Stimulated activated CD8-positive, alpha-beta memory T cell treated with anti-CD3 and anti-CD28 coated beads, Interleukin-12 subunit alpha, Interleukin-12 subunit beta, amount 100 ng/mL, for 24 hours (primary cell): ENCODE measurements around the gene CFAP61.
"Not testable (repeated sequence)": the region's sequence is repeated elsewhere in the genome, so short reads cannot be mapped to it uniquely, and the experiment has no call there.

Experiments used
- DNase-seq: peaks from one replicate; pipeline ENCODE4 v3.0.0-alpha.2; 2020; ENCODE audit errors: extremely low read depth

CFAP61 gene

DNA sequence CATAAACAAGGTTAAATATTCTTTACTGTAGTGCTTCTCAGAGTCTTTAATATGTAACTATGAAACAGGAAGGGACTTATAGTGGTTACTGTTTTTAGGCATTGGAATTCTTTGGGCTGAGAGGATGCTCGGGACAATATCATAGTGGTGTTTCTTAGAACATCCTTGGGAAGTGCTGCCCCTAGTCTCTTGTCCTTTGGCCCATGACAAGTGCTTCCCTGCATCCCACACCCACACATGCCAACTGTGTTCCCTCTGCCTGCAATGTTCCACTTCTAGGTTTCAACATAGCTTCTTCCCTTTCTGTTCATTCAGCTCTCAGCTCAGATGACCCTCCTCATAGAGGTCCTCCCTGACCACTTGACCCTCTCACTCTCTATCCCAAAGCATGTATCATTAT is 37.6 kb downstream of the CFAP61 start:
- DNase-seq, result no peak

GRCh38 chr20:20092827-20093226 is 40.5 kb downstream of the CFAP61 start:
- DNase-seq, result no peak

DNA sequence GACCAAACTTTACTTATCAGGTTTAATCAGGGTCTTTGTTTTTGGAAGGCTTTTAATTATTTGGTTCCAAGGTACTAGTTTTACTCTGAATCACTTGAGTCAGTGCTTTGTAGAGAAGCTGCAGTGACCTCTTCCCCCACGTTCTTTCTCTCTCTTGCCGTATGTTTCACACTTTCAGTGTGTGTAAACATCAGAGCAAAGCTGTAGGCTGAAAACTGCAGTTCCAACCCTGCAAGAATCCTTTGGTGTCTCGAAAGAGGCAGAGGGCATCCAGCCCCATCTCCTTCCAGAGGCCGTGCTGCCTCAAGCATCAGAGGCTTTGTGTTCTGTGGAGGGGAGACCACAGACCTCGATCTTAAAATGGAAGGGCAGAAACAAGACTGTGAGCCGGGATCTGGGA is 42.1 kb downstream of the CFAP61 start:
- no peak for DNase-seq

GRCh38 chr20:20095114-20095872 is 43.0 kb downstream of the CFAP61 start:
- no peak for DNase-seq

- DNase-seq, result no peak
These were observed 44.1 kb downstream of the CFAP61 start for GRCh38 chr20:20096421-20096820.

DNA sequence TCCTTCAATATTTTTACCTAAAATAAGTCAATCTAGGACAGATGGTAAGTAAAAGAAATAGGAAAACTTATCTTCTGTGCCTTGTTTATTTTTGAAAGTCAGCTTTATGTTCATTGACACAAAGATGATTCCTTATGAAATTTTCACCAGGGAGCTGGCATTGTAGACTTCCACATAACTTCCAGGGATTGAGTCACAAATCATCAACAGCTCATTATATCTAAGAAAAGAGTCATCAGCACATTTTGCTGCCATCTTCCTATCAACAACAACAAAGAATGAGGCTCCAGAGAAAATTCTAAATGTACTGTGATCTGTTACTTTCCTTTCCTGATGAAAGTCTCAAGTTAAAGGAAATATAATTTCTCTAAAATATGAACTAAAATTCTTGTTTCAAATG is 48.5 kb downstream of the CFAP61 start:
- no peak for DNase-seq

DNA sequence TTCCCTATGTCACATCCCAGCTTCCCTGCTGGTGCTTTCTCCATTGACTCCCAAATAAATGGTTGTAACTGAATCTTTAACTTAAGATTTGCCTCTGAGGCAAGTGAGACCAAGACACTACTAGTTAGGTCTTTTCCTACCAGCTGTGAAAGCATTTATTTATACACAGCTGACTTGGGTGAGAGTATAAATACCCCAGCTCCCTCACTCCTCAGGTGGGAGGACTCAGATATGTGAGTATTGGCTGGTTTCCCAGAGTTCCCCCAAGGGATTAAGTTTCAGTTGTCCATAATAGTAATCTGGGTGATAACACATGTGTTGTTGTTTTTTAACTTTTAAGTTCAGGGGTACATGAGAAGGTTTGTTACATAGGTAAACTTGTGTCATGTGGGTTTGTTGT is 49.8 kb downstream of the CFAP61 start:
- DNase-seq, result no peak

- DNase-seq, result no peak
These were observed 50.5 kb downstream of the CFAP61 start for GRCh38 chr20:20102716-20103258.

DNA sequence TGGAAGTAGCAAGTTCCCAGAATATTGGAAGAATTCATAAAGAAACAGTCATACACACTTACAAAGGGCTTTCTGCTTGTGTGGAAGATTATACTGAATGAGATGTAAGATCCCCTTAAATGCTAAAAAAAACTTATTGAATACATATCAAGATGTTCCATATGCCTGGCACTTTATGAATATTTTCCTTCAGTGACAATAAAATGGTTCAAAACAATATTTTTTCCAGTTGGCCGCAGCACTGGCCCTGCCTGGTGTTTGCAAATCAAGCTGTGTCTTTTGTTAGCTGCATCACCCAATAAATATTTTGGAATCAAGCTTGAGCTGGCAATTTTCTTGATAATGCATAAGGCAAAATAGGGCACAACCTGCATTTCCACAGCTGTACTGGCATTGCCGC is 51.2 kb downstream of the CFAP61 start:
- DNase-seq, result no peak

DNA sequence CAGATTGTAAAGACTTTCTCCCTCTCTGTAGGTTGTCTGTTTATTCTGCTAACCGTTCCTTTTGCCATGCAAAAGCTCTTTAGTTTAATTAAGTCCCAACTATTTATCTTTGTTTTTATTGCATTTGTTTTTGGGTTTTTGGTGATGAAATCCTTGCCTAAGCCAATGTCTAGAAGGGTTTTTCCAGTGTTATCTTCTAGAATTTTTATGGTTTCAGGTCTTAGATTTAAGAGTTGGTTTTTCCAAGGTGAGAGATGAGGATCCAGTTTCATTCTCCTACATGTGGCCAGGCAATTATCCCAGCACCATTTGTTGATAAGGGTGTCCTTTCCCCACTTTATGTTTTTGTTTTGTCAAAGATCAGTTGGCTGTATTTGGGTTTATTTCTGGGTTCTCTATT is 70.9 kb downstream of the CFAP61 start:
- not testable (repeated sequence) for DNase-seq

DNA sequence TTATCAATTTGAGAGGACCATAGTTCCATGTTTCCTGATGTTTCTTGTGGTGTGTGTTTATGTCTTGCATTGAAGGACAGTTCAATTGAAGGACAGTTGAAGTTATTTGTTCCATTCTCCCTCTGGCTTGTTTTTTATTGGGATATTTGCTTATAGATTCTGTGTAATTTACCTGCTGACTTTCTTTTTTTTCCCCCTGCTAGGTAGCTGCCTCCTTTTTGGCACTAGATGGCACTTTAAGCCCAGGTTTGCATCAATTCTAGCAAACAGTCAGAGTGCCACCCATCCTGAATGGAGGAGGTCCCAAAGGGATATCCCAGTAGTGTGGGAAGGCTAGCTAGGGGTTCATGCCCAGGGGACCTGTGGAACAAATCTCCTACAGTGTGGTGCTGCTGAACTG is 78.1 kb downstream of the CFAP61 start:
- no peak for DNase-seq

- no peak for DNase-seq
These were observed 82.7 kb downstream of the CFAP61 start for GRCh38 chr20:20134941-20135575.

- no peak for DNase-seq
These were observed 84.0 kb downstream of the CFAP61 start for GRCh38 chr20:20136313-20136712.

- no peak for DNase-seq
These were observed 85.5 kb downstream of the CFAP61 start for GRCh38 chr20:20137851-20138250.

GRCh38 chr20:20138301-20139064 is 86.2 kb downstream of the CFAP61 start:
- no peak for DNase-seq

DNA sequence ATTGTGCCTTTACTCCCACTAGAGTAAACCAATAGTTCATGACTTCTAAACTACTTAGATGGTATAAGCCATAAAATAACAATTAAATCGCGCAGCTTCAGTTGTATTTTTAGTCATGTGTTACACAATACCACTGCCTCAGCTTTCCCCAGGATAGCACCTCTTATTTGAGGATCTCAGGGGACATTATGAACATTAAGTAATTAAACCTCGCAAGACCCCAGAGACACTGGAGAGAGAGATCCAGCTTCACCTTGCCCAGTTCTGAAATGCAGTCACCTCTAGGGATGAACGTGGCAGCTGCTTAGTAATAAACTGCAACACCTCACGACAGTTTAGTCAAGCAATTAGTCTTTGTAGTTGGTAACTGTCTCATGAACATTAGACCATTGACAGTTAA is 87.1 kb downstream of the CFAP61 start:
- no peak for DNase-seq

DNA sequence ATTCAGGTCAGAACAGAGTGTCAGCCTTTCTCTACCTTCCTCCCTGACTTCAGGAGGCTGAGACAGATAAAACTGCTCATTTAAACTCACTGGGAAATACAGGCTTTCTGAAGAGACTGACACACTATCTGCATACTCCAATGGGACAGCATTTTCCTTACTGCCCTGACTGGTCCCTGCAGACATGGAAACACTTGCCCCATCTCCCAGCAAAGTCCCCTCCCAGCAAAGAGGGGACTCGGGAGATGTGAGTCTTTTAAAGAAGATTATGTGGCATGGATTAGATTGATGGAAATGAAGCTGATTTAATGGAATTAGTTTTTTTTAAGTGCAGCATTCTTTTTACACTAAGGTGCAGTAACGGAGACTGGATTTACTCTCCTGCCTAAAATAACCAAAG is 90.8 kb downstream of the CFAP61 start:
- no peak for DNase-seq

GRCh38 chr20:20143646-20144045 is 91.3 kb downstream of the CFAP61 start:
- no peak for DNase-seq

- no peak for DNase-seq
These were observed 96.4 kb downstream of the CFAP61 start for GRCh38 chr20:20148779-20149178.

DNA sequence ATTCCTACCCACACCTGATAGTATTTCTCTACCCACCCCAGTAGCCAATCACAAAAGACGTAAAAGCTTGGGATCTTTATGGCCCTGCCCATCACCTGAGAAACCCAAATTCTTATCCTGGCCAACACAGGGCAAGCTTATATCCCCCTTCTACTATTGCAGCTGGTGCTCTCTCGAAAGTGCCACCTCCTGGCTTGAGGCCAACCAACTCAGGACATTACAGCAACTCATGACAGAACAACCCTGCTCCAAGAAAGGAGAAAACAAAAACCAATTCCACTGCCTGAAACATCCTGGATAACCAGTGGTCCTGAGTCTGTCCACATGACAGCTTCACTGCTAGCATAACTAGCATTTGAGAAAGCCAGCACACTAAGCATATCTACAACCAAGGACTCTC is 97.9 kb downstream of the CFAP61 start:
- DNase-seq, result no peak

GRCh38 chr20:20160520-20160919 is 108.2 kb downstream of the CFAP61 start:
- DNase-seq, result no peak

- DNase-seq, result no peak
These were observed 109.3 kb downstream of the CFAP61 start for GRCh38 chr20:20161611-20162010.

GRCh38 chr20:20167698-20168097 is 115.4 kb downstream of the CFAP61 start:
- no peak for DNase-seq
